GM23338 (cell line): ENCODE data around the gene ATIC. TPM values are rescaled to one million over a fixed set of nuclear protein-coding genes. Genes with fewer than 3 reads are reported as not detected.

Source experiments
- ATAC-seq: fragments of 200-7000 bp; cut with Tn5 transposase; 3 replicates; pipeline ENCODE4 v1.9.1; 2020
- DNase-seq: peaks from one replicate; pipeline ENCODE4 v3.0.0-alpha.2; 2015; ENCODE audit warnings: low spot score
- H2AFZ ChIP-seq: fragments of 200-600 bp; sonication (generic); 2 replicates; pipeline ENCODE4 v1.8.0; 2016; ENCODE audit warnings: antibody characterized with exemption, mild to moderate bottlenecking, moderate library complexity
- H3F3A ChIP-seq: fragments of 200-600 bp; sonication (generic); replicated peaks from 2 replicates; pipeline ENCODE4 v1.8.0; 2017; ENCODE audit warnings: antibody characterized with exemption, mixed run types, low read depth
- H3K27ac ChIP-seq: fragments of 200-600 bp; sonication (generic); 2 replicates; pipeline ENCODE4 v1.6.1; 2016; ENCODE audit warnings: low read depth
- H3K27me3 ChIP-seq: fragments of 200-600 bp; sonication (generic); 2 replicates; pipeline ENCODE4 v1.8.0; 2016; ENCODE audit warnings: mild to moderate bottlenecking, mixed run types, moderate library complexity; ENCODE audit not compliant: insufficient read depth
- H3K36me3 ChIP-seq: fragments of 200-600 bp; sonication (generic); 2 replicates; pipeline ENCODE4 v1.8.0; 2016; ENCODE audit warnings: mild to moderate bottlenecking; ENCODE audit not compliant: insufficient read depth
- H3K4me1 ChIP-seq: fragments of 200-600 bp; sonication (generic); 2 replicates; pipeline ENCODE4 v1.8.0; 2016; ENCODE audit warnings: mild to moderate bottlenecking, moderate library complexity; ENCODE audit not compliant: insufficient read depth
- H3K4me2 ChIP-seq: fragments of 200-600 bp; sonication (generic); 2 replicates; pipeline ENCODE4 v1.7.1; 2017; ENCODE audit warnings: mixed run types
- H3K4me3 ChIP-seq: fragments of 200-600 bp; sonication (generic); 2 replicates; pipeline ENCODE4 v1.6.1; 2016; ENCODE audit warnings: mixed run types
- H3K79me2 ChIP-seq: fragments of 200-600 bp; sonication (generic); replicated peaks from 2 replicates; pipeline ENCODE4 v1.8.0; 2017; ENCODE audit warnings: mild to moderate bottlenecking; ENCODE audit not compliant: insufficient read depth
- H3K9me2 ChIP-seq: fragments of 200-600 bp; sonication (generic); 2 replicates; pipeline ENCODE4 v1.8.0; 2017; ENCODE audit not compliant: insufficient read depth
- H4K20me1 ChIP-seq: fragments of 200-600 bp; sonication (generic); replicated peaks from 2 replicates; pipeline ENCODE4 v1.8.0; 2017; ENCODE audit warnings: mild to moderate bottlenecking; ENCODE audit not compliant: insufficient read depth
- H3K27ac Mint-ChIP-seq: 2 replicates; pipeline ENCODE4 v1.8.0; 2020; ENCODE audit warnings: inconsistent platforms, mild to moderate bottlenecking, moderate library complexity, mixed read lengths
- H3K27me3 Mint-ChIP-seq: 3 replicates; pipeline ENCODE4 v1.8.0; 2022; ENCODE audit warnings: low read depth, mild to moderate bottlenecking, moderate library complexity, mixed read lengths, inconsistent platforms; ENCODE audit not compliant: insufficient read depth, poor library complexity
- H3K36me3 Mint-ChIP-seq: 3 replicates; pipeline ENCODE4 v1.8.0; 2021; ENCODE audit warnings: low read depth, mild to moderate bottlenecking, inconsistent platforms, moderate library complexity, mixed read lengths
- H3K4me1 Mint-ChIP-seq: 3 replicates; pipeline ENCODE4 v1.8.0; 2020; ENCODE audit warnings: mild to moderate bottlenecking, inconsistent platforms, mixed read lengths
- H3K4me3 Mint-ChIP-seq: 3 replicates; pipeline ENCODE4 v1.8.0; 2021; ENCODE audit warnings: moderate library complexity, mild to moderate bottlenecking, inconsistent platforms, mixed read lengths
- H3K9me3 Mint-ChIP-seq: 3 replicates; pipeline ENCODE4 v1.8.0; 2020; ENCODE audit warnings: moderate library complexity, mild to moderate bottlenecking, inconsistent platforms, mixed read lengths
- CREB1 ChIP-seq: fragments of 250-450 bp; sonication (Bioruptor Pico); IDR thresholded peaks from 2 replicates; pipeline ENCODE4 v1.5.0; 2020; ENCODE audit warnings: low read depth, mild to moderate bottlenecking, moderate library complexity
- CTCF ChIP-seq, 2 experiments: fragments of 200-600 bp in 1 of 2; sonication (generic) in 1 of 2; conservative IDR thresholded peaks; 2 replicates each; pipeline versions ENCODE4 v1.5.1 to v1.6.1; 2016 to 2017; ENCODE audit warnings: antibody characterized with exemption in 2 of 2, low read depth in 2 of 2, mild to moderate bottlenecking in 2 of 2, moderate library complexity in 1 of 2
- EZH2 ChIP-seq: fragments of 200-600 bp; sonication (generic); IDR thresholded peaks from one replicate; pipeline ENCODE4 v1.8.0; 2017; ENCODE audit warnings: antibody characterized with exemption, mild to moderate bottlenecking, low read depth; ENCODE audit not compliant: unreplicated experiment
- EZH2phosphoT487 ChIP-seq: fragments of 200-600 bp; sonication (generic); IDR thresholded peaks from one replicate; pipeline ENCODE4 v1.8.1; 2018; ENCODE audit warnings: antibody characterized with exemption; ENCODE audit not compliant: unreplicated experiment
- JUNB ChIP-seq: IDR thresholded peaks from one replicate; pipeline ENCODE4 v1.6.1; 2016; ENCODE audit warnings: antibody characterized with exemption; ENCODE audit not compliant: unreplicated experiment
- NANOG ChIP-seq: IDR thresholded peaks from 2 replicates; pipeline ENCODE4 v1.6.1; 2016; ENCODE audit warnings: antibody characterized with exemption, borderline replicate concordance
- POLR2AphosphoS5 ChIP-seq: IDR thresholded peaks from 2 replicates; pipeline ENCODE4 v1.6.1; 2016; ENCODE audit warnings: antibody characterized with exemption, low read depth
- STAT1 ChIP-seq: IDR thresholded peaks from one replicate; pipeline ENCODE4 v1.6.1; 2016; ENCODE audit warnings: antibody characterized with exemption; ENCODE audit not compliant: unreplicated experiment
- ZNF114 ChIP-seq: fragments of 250-450 bp; sonication (Bioruptor Pico); IDR thresholded peaks from 2 replicates; pipeline ENCODE4 v1.5.0; 2020; ENCODE audit warnings: mild to moderate bottlenecking, moderate library complexity
- ZNF331 ChIP-seq: fragments of 250-450 bp; sonication (Bioruptor Pico); IDR thresholded peaks from 2 replicates; pipeline ENCODE4 v1.5.0; 2020; ENCODE audit warnings: low read depth, mild to moderate bottlenecking, moderate library complexity
- ZNF462 ChIP-seq: fragments of 250-450 bp; sonication (Bioruptor Pico); IDR thresholded peaks from 2 replicates; pipeline ENCODE4 v1.5.0; 2020; ENCODE audit warnings: mild to moderate bottlenecking, moderate library complexity
- polyA plus RNA-seq: library from polyadenylated mRNA; unstranded; fragments of >200 nt; fragmentation: Nextera tagmentation; extraction: Ambion mirVana; gene quantifications from 2 replicates; pipeline ENCODE4 v1.2.1, GENCODE V29; 2016
- total RNA-seq: library from RNA; depleted of rRNA; stranded (reverse); fragments of >200 nt; shearing (Covaris generic); gene quantifications from 2 replicates; pipeline ENCODE4 v1.2.3, GENCODE V29; 2014
- TF ChIP-seq, protein P1 (sequence below): IDR thresholded peaks from 2 replicates; pipeline ENCODE4 v1.6.1; 2016; ENCODE audit warnings: antibody characterized with exemption
- TF ChIP-seq, protein P2 (sequence below): IDR thresholded peaks from one replicate; pipeline ENCODE4 v1.6.1; 2018; ENCODE audit warnings: antibody characterized with exemption; ENCODE audit not compliant: unreplicated experiment

The ATIC gene
- total and polyA plus RNA-seq, 2 experiments from 2014 or later = 118 to 185 TPM

DNA sequence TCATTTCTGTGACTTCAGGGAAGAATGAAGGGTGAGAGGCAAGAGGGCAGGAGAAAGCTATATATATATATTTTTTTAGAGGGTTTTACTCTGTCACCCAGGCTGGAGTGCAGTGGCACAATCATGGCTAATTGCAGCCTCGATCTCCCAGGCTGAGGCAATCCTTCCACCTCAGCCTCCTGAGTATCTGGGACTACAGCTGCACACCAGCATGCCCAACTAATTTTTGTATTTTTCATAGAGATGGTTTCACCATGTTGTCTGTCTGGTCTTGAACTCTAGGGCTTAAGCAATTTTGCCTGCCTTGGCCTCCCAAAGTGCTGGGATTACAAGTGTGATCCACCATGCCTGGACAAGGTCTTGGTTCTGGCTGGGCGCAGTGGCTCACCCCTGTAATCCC, 3.4 kb downstream of the ATIC start:
- H3K27me3 ChIP-seq = no peaks in the 10 kb centered on the region
- H3K79me2 ChIP-seq = peaks cover 84% of the 10 kb centered on the region
- peaks cover 44% of the 10 kb centered on the region for H3K36me3 ChIP-seq
- DNase-seq = no peak
- H3K4me2 ChIP-seq = no peak overlapping the region
- no peak overlapping the region for H2AFZ ChIP-seq
- H3K9me2 ChIP-seq = no peaks in the 10 kb centered on the region
- Mint-ChIP-seq H3K27ac (0 out of 2 replicates have a peak overlapping the region, but pooled peaks have one; percentile 20), H3K4me3 (no peak overlapping the region), H3K9me3 (no peaks in the 10 kb centered on the region; the same call in 2 of the 3 replicates), H3K4me1 (peaks cover 19% of the 10 kb centered on the region), H3K27me3 (peaks cover 10% of the 10 kb centered on the region), H3K36me3 (peaks cover 75% of the 10 kb centered on the region)
- TF ChIP-seq POLR2AphosphoS5 = no peak
- no peak for TF ChIP-seq EZH2phosphoT487
- TF ChIP-seq ZNF462 = no peak
- TF ChIP-seq NANOG = no peak
- no peak for TF ChIP-seq ZNF114 (CRISPR knock-in tag)
- TF ChIP-seq ZNF331 (CRISPR knock-in tag) = no peak
- TF ChIP-seq, protein P1, sequence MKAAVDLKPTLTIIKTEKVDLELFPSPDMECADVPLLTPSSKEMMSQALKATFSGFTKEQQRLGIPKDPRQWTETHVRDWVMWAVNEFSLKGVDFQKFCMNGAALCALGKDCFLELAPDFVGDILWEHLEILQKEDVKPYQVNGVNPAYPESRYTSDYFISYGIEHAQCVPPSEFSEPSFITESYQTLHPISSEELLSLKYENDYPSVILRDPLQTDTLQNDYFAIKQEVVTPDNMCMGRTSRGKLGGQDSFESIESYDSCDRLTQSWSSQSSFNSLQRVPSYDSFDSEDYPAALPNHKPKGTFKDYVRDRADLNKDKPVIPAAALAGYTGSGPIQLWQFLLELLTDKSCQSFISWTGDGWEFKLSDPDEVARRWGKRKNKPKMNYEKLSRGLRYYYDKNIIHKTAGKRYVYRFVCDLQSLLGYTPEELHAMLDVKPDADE = no peak
- TF ChIP-seq STAT1 = no peak
- no peak for TF ChIP-seq JUNB
- no peak for TF ChIP-seq CREB1 (CRISPR knock-in tag)
- TF ChIP-seq, protein P2, sequence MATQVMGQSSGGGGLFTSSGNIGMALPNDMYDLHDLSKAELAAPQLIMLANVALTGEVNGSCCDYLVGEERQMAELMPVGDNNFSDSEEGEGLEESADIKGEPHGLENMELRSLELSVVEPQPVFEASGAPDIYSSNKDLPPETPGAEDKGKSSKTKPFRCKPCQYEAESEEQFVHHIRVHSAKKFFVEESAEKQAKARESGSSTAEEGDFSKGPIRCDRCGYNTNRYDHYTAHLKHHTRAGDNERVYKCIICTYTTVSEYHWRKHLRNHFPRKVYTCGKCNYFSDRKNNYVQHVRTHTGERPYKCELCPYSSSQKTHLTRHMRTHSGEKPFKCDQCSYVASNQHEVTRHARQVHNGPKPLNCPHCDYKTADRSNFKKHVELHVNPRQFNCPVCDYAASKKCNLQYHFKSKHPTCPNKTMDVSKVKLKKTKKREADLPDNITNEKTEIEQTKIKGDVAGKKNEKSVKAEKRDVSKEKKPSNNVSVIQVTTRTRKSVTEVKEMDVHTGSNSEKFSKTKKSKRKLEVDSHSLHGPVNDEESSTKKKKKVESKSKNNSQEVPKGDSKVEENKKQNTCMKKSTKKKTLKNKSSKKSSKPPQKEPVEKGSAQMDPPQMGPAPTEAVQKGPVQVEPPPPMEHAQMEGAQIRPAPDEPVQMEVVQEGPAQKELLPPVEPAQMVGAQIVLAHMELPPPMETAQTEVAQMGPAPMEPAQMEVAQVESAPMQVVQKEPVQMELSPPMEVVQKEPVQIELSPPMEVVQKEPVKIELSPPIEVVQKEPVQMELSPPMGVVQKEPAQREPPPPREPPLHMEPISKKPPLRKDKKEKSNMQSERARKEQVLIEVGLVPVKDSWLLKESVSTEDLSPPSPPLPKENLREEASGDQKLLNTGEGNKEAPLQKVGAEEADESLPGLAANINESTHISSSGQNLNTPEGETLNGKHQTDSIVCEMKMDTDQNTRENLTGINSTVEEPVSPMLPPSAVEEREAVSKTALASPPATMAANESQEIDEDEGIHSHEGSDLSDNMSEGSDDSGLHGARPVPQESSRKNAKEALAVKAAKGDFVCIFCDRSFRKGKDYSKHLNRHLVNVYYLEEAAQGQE = no peak
- no peak for TF ChIP-seq EZH2
- TF ChIP-seq CTCF (conservative IDR thresholded peaks at IDR 0.05; ENCODE audit: low read depth in 2 of 2) = no peak
- H3K4me3 ChIP-seq = no peak overlapping the region
- H3F3A ChIP-seq = no peaks in the 10 kb centered on the region
- H4K20me1 ChIP-seq = 0 out of 2 replicates have a peak, but pooled peaks cover 15% of the 10 kb centered on the region
- no peak overlapping the region for H3K27ac ChIP-seq
- ATAC-seq = no peak
- H3K4me1 ChIP-seq = peaks cover 14% of the 10 kb centered on the region
